HL-60/S4 treated with phorbol 12-myristate 13-acetate at 8.2 ng/mL for 4 days and 3 days (cell line): Measurements from ENCODE around the gene VWDE.

Experiments used
- in situ Hi-C: fragments of 300-500 bp; cut with MboI; formaldehyde crosslinking; loops from 2 replicates; pipeline ENCODE4 v1.15.0; 2022; ENCODE audit warnings: low sequenced_read_pairs

Gene VWDE

DNA sequence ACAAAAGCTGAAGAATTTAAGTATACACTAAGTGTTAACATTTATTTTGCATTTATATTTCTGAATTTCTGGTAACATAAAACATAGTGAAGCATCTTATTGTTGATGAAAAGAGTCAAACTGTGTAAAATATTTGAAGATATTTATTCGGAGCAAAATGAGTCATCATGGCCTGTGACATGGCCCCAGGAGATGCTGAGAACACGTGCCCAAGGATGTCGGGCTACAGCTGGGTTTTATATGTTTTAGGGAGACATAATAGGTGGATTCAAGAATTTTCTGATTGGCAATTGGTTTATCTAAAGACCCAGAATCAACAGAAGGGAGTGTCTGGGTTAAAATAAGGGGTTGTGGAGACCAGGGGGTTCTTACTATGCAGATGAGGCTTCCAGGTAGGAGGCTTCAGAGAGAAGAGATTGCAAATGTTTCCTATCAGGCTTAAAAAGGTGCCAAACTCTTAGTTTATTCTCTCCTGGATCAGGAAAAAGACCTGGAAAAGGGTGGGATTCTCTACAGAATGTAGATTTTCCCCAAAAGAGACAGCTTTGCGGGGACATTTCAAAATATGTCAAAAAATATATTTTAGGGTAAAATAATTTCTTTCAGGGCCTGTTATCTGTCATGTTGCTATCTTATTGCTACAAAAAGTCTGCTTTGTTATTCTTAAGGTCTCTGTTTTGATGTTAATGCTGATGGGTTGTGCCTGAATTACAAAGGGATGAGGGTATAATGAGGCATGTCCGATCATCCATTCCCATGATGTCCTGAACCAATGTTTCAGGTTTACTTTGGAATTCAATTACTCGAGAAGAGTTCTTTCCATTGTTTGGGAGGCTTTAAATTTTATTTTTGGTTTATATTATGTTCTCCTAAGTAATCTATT, 74.5 kb downstream of the VWDE start:
- in situ Hi-C loops: no loop called here

DNA sequence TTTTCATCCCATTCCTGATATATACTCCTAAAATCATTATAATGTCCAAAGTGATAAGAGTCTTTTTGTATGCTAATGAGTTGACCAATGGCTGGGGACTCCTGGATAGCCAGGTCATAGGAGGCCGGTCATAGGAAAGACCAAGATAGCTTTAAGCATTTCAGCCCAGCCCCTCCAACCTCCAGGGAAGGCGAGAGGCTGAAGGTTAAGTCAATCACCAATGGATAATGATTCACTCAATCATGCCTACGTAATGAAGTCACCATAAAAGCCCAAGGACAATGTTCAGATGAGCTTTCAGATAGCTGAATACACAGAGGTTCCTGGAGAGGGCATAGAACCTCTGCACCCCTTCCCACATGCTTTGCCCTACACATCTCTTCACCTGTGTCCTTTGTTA, 75.7 kb downstream of the VWDE start:
- in situ Hi-C loops: no loop called here

DNA sequence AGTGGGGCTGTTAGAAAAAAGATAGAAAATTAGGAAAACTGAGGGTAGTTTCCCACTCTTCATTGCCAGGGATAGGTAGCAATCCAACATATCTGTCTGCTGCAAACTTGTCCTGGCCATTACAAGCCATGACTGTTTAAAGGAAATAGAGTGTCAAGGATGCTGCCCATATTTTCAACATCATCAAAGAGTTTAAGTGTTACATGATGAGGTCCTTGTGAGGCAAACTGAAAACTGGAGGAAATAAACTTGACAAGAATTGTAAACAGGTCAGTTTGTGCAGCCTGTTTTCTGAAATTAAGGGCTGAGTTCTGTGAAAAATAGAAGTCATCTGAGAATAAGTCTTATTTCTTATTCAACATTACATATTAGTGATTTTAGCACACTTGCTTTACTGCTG, 78.0 kb downstream of the VWDE start:
- in situ Hi-C loops: no loop called here

DNA sequence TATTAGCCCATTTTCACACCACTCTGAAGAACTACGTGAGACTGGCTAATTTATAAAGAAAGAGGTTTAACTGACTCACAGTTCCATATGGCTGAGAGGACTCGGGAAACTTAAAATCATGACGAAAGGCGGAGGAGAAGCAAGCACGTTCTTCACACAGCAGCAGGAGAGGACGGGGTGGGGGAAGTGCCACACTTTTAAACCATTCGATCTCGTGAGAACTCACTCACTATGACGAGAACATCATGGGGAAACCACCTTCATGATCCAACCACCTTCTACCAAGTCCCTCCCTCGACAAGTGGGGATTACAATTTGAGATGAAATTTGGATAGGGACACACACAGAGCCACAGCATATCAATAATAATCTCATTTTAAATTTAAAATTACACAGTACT, 80.2 kb downstream of the VWDE start:
- in situ Hi-C loops: loop anchor here (25.0 kb wide), 1 partner anchor 261 kb away; no protein-coding TSS in a partner anchor

DNA sequence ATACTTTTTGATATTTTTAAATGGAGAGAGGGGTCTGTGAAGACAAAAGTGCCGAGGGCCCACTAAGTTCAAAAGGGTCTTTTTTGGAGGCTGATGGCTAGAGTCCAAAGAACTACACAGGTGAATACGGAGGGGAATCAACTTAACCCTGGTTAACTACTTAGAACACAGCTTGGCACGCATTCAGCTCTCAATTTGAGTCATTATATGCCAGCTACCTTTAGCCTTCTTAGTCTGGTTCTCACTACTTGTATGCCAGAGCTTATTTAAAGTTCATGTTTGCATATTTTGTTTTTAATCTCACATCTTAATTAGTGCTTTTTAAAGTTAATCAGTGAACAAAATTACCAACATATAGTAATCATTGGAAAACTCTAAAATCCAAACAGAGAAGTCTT, 80.8 kb downstream of the VWDE start:
- in situ Hi-C loops: loop anchor here (25.0 kb wide), 1 partner anchor 261 kb away; no protein-coding TSS in a partner anchor

DNA sequence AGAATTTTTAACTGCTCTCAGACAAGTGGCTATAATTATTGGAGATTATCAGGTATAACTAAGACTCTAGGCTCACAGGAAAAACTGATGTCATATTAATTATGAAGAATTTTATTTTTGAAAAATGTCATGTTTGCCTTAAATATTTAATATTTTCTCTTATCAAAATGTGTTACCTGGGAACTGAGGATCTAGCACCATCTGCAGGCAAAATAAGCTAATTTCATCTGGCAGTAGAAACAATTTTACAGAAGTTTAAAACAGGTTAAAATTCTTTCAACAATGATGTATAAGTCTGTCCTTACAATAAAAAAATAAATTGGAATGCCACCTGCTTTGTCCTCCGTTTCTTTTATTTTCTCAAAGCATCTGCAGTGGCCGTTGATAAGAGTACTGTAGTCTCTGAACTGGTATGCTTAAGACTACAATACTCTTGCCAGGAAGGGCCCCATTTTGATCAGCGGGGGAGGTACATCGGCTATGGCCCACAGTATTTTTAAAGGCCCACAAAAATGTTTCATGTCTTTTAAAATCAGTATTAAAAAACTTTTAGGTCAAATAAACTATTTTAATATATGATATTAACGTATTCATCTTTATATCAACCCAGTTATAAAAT, 81.3 kb downstream of the VWDE start:
- in situ Hi-C loops: loop anchor here (25.0 kb wide), 1 partner anchor 260 kb away; no protein-coding TSS in a partner anchor

DNA sequence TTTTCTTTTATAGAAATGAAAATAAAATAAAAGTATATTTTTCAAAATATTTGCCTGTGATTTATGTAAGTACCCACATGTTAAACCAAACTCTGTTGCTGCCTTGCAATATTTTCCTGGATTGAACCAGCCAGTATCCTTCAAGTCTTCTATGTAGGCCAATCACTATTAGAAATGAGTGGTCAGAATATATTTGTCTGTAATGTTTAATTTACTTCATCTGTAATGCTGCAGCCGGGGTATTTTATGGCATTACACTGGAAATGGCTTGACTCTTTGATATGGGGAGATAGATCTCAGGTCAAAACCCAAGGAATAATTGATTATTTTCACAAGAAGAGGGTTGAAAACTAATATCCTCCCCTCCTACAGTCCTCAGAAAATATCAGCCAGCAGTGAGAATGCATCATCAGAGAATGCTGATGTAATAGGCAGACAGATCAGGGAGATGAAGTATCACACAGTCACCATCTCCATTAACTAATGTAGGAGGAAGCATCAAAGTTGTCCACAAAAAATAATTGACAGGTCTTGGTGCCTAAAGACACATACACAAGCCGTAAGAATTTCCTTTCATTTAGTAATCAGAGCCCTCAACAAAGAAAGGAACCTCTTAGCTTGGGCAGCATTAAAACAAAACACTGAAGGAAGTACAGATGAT, 82.5 kb downstream of the VWDE start:
- in situ Hi-C loops: loop anchor here (25.0 kb wide), 1 partner anchor 259 kb away; no protein-coding TSS in a partner anchor

DNA sequence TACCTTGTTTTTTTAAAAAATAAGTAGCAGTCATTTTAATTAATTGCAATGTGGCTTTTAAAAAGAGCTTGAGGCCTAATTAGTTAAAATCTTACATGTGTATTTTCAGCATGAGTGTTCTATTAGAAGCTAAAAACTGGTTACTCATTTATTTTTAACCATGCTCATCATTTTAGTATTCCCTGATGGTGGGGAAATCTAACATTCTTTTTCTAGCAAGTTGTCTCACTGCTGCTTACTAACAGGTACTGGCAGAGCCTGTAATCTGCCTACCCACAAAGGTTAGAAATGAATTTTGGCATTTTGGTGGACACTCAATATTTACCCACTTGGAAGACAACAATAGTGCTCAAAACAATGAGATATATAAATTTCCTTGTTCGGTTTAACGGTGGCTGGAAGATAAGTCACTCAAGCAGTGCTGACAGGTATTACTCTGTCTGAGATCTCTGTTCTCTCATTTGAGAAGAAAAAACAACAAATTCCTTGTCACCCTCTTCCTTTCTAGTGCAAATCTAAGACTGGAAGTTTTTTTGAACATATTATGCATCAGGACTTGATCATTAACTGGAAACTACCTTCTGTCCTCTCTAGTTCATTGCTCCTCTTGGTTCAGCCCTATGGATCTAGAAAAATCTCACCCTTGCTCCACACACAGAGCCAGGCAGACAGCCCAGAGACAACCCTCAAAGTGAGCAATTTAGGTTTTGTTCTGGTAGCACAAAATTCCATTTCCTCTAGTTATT, 83.3 kb downstream of the VWDE start:
- in situ Hi-C loops: loop anchor here (25.0 kb wide), 1 partner anchor 258 kb away; no protein-coding TSS in a partner anchor

DNA sequence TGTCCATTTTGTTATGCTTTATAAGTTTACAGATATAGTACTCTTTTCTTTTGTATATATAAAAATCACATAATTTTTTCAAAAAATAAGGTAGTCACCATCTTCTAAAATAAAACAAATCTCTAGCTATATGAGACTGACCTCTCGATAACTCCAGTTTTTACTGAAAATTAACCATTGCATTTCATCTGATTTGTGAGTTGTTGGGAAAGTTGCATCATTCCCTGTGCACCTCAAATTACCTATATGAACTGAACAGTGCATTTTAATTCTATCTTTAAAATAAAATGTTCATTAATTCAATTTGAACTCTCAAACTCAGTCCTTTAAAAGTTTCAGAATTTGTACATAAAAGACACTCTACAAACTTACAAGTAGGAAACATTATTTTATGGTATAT, 86.0 kb downstream of the VWDE start:
- in situ Hi-C loops: loop anchor here (25.0 kb wide), 1 partner anchor 255 kb away; no protein-coding TSS in a partner anchor

DNA sequence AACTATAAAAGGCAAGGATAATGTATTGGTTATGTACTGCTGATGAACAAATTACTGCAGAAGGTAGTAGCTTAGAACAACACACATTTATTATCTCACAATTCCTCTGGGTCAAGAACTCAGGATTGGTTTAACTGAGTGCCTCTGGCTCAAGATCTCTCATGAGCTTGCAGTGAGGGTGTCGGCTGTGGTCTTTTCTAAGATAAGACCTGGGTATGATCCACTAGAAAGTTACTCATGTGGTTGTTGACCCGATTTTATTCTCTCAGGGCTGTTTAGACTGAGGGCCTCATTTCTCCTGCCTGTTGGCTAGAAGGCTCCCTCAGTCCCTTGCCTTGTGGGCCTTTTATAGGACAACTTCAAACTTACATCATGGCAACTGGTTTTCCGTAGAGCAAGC, 86.7 kb downstream of the VWDE start:
- in situ Hi-C loops: loop anchor here (25.0 kb wide), 1 partner anchor 255 kb away; no protein-coding TSS in a partner anchor

DNA sequence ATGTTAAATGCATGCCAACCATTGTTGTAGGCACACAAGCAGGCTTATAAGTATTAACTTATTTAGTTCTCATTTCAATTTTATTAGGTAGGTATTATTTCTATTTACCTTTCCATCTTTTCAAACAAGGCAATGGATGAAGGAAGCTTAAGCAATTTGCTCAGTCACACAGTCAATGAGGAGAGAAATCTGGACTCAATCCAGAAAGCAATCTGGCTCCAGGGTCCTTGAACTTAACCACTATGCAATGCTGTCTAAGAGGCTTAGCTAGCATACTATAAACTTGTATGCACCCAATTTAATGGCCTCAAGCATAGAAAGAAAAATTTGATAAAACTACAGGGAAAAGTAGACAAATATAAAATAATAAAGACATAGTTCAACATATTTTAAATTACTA, 88.6 kb downstream of the VWDE start:
- in situ Hi-C loops: loop anchor here (25.0 kb wide), 1 partner anchor 253 kb away; no protein-coding TSS in a partner anchor

DNA sequence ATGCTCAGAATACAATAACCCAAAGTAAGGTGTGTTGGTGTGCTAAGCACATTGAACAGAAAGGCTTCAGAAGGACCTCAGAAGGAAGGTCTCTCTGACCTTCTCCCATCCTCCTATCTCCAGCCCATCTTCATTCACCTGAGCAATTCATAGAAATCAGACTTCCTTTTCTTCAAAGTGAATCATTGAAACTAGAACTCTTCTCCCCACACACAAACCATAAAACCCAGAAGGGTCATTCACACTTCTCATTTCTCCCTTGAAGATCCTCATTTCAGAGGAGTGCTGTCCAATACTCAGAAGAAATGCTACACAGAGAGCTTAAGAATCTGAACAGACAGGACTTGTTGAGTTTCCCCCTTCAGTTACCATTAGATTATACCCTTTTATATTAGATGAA, 89.5 kb downstream of the VWDE start:
- in situ Hi-C loops: loop anchor here (25.0 kb wide), 1 partner anchor 252 kb away; no protein-coding TSS in a partner anchor

DNA sequence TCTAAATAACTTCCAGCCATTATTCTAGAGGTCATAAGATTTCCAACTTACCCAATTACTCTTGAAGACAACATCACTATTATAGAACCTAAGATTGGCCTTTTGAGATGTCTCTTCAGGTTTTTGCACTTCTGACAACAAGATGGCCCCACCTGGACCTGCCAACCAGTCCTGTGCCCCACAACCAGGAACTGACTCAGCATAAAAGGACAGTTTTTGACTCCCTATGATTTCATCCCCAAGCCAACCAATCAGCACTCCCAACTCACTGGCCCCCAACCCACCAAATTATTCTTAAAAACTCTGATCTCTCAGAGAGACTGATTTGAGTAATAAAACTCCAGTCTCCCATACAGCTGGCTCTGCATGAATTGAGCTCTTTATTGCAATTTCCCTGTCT, 98.2 kb downstream of the VWDE start:
- in situ Hi-C loops: loop anchor here (25.0 kb wide), 1 partner anchor 243 kb away; no protein-coding TSS in a partner anchor

DNA sequence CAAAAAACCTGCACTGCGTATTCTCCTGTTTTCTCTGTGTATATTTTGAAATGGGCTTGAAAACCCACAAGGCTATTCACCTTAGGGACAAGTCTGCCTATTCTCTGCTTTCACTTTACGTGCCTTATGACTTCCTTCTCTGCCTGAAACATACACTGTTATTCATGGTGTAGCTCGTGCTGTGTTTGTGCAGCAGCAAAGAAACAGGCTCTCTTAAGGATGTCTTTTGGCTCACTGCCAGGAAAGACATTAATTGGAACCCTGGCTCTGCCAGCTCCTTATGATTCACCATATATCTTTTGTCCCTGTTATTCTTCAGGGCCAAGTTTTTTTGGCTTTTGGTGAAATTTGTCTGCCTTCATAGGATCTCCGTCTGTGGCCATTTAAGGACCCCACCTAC, 100.2 kb downstream of the VWDE start:
- in situ Hi-C loops: loop anchor here (25.0 kb wide), 1 partner anchor 241 kb away; no protein-coding TSS in a partner anchor

DNA sequence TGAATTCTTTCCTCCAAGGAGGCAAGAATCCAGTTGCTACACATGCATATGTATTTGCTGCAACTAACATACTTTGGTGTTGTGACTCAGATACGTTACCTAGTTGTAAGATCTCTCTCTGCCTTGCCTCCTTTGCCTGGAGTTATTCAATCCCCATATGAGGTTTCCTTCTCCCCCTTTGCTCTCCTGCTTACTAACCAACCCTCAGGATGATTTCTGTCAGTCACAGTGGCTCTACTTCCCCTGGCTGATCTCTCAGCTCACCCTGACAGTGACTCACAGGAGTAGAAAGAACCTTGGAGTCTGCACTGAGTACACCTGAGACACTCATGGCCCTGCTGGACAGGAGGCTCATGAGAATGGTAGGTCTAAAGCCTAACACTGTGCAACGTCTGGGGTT, 100.6 kb downstream of the VWDE start:
- in situ Hi-C loops: loop anchor here (25.0 kb wide), 1 partner anchor 241 kb away; no protein-coding TSS in a partner anchor

DNA sequence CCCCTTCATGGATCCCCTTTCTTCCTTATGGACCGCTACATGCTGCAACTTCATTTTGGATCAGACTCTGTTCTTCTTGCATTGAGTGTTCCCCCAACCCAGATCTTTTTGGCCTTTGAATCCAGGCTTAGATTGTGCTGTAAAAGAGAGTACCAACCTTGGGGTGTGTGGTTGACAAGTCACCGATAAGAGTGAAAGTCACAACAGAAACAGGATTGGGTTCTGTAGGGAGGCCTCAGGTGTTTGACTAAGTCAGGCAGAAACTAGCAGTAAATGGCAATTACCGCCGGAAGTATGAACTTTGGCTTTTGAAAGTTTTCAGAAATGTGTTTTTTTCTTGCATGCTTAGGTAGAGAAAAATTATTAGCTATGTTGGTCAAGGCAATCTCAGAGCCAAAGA, 103.2 kb downstream of the VWDE start:
- in situ Hi-C loops: loop anchor here (25.0 kb wide), 1 partner anchor 238 kb away; no protein-coding TSS in a partner anchor

DNA sequence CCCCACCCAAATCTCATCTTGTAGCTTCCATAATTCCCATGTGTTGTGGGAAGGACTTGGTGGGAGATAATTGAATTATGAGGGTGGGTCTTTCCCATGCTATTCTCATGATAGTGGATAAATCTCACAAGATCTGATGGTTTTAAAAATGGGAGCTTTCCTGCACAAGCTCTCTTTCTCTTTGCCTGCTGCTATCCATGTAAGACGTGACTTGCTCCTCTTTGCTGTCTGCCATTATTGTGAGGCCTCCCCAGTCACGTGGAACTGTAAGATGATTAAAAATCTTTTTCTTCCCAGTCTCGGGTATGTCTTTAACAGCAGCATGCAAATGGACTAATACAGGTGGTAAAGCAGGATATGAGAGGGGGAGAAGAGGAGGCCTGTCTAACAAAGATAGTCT, 104.3 kb downstream of the VWDE start:
- in situ Hi-C loops: no loop called here

DNA sequence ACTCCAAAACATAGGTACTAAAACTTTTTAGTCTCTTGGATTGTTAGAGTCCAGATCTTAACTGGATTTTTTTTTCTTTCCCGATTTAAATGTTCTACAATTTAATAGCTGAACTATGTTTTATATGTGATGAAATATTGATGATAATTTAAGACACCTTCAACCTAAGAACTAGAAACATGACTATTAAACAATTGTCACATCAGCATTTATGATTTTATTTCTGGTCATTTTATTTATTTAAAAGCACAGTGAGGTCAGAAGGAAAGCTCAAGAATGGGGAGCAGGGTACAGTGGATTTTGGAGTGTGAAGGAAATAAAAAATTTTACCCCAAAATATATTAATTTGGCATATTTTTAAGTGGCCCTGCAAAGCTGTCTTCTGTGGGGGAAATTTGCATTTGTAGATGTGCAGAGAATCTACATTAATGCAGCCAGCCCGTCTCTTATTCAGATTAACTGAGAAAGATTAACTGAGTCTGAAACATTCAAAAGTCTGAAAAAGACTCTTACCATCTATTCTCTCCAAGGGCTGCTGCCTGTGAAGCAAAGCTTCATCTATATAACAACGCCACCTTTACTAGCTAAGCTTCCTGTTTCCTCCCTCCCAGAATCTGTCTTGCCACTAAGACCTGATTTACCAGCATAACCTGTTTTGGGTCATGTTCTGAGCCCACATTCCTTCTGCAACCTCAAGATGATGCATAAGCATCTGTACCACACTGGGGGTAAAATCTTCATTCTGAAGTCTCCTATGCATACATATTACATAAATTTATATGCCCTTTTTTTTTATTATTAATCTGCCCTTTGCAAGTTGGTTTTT, 106.2 kb downstream of the VWDE start:
- in situ Hi-C loops: no loop called here

DNA sequence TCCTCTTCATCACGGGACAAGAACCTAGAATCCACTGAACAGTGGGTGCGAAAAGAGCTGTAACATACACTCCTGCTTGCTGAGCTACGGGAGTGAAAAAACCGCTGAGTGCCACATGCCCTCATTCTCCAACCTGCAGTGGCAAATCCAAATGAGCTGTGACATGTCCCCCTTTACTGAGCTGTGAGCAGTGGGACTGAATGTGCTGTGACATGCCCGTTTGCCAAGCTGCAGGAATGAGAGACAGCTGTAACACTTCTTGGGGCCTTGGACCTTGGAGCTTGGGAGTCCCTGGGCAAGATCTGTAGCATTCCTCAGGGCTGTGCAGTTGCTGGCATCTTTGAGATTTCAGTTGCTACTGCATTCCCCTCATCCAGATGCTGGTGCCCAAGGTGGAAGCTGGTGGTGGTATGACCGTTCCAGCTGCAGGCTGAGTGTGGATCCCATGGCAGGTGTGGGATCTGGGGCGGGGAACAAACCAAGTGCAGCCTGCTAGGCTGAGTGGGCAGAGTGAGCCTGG, 107.6 kb downstream of the VWDE start:
- in situ Hi-C loops: no loop called here
